Measurements from ENCODE around the gene RFX8. TPM values are rescaled to one million over a fixed set of nuclear protein-coding genes. Genes with fewer than 3 reads are reported as not detected.

RFX8 gene
- total RNA-seq, 1 experiment from 2014 or later = not detected

- ChIA-PET CTCF (no interaction called here), POLR2A (no interaction called here)
- DNase-seq = no peak
- H3K4me3 Mint-ChIP-seq (ENCODE audit: unreplicated experiment) = no peak overlapping the region
- H3K4me1 Mint-ChIP-seq (ENCODE audit: low read depth, unreplicated experiment) = no peaks in the 10 kb centered on the region
- H3K9me3 Mint-ChIP-seq (ENCODE audit: unreplicated experiment) = no peaks in the 10 kb centered on the region
- no peaks in the 10 kb centered on the region for H3K9me3 ChIP-seq
- no peaks in the 10 kb centered on the region for H3K36me3 Mint-ChIP-seq (ENCODE audit: insufficient read depth, unreplicated experiment)
- H3K27me3 ChIP-seq (replicated peaks; ENCODE audit: control insufficient read depth, insufficient read depth, low read length) = no peaks in the 10 kb centered on the region
- no peaks in the 10 kb centered on the region for H3K4me1 ChIP-seq
- H3K36me3 ChIP-seq (ENCODE audit: control insufficient read depth, insufficient read depth, low read length) = no peaks in the 10 kb centered on the region
- no peak overlapping the region for H3K4me3 ChIP-seq (ENCODE audit: low read depth, low read length)
- intact Hi-C loops (cut with micrococcal nuclease; ENCODE audit: unreplicated experiment) = no loop called here
- BruUV-seq (replicated peaks) = no TSS peak
- H3K27ac Mint-ChIP-seq (ENCODE audit: unreplicated experiment) = no peak overlapping the region
- no peaks in the 10 kb centered on the region for H3K27me3 Mint-ChIP-seq (ENCODE audit: insufficient read depth, unreplicated experiment)
- TF ChIP-seq CTCF (IDR thresholded peaks at IDR 0.05; ENCODE audit: insufficient read depth in 1 of 2, low read depth in 1 of 2, low read length in 1 of 2, severe bottlenecking in 1 of 2, unreplicated experiment in 1 of 2) = no peak
These were observed 26.5 kb upstream of the RFX8 start for GRCh38 chr2:101501443-101501842.

- H3K4me3 ChIP-seq (ENCODE audit: low read depth, low read length) = no peak overlapping the region
These were observed 25.9 kb upstream of the RFX8 start for GRCh38 chr2:101500860-101501259.

GRCh38 chr2:101500180-101500579 lies 25.3 kb upstream of the RFX8 start:
- Mint-ChIP-seq H3K9me3 (ENCODE audit: unreplicated experiment) (no peaks in the 10 kb centered on the region), H3K27ac (ENCODE audit: unreplicated experiment) (no peak overlapping the region), H3K27me3 (ENCODE audit: insufficient read depth, unreplicated experiment) (no peaks in the 10 kb centered on the region), H3K4me3 (ENCODE audit: unreplicated experiment) (no peak overlapping the region), H3K4me1 (ENCODE audit: low read depth, unreplicated experiment) (no peaks in the 10 kb centered on the region), H3K36me3 (ENCODE audit: insufficient read depth, unreplicated experiment) (no peaks in the 10 kb centered on the region)
- H3K9me3 ChIP-seq = no peaks in the 10 kb centered on the region
- POLR2A ChIA-PET = no interaction called here
- no peaks in the 10 kb centered on the region for H3K36me3 ChIP-seq (ENCODE audit: control insufficient read depth, insufficient read depth, low read length)
- DNase-seq = no peak
- no TSS peak for BruUV-seq (replicated peaks)
- intact Hi-C loops (cut with micrococcal nuclease; ENCODE audit: unreplicated experiment) = no loop called here
- no peaks in the 10 kb centered on the region for H3K27me3 ChIP-seq (replicated peaks; ENCODE audit: control insufficient read depth, insufficient read depth, low read length)
- CTCF ChIA-PET = no interaction called here
- no peak for TF ChIP-seq CTCF (IDR thresholded peaks at IDR 0.05; ENCODE audit: insufficient read depth in 1 of 2, low read depth in 1 of 2, low read length in 1 of 2, severe bottlenecking in 1 of 2, unreplicated experiment in 1 of 2)
- no peaks in the 10 kb centered on the region for H3K4me1 ChIP-seq
- no peak overlapping the region for H3K4me3 ChIP-seq (ENCODE audit: low read depth, low read length)

More at GRCh38 chr2:101500860-101501259, 25.9 kb upstream of the RFX8 start:
- Histone ChIP-seq H3K4me1 (no peaks in the 10 kb centered on the region), H3K27me3 (replicated peaks; ENCODE audit: control insufficient read depth, insufficient read depth, low read length) (no peaks in the 10 kb centered on the region), H3K9me3 (no peaks in the 10 kb centered on the region), H3K36me3 (ENCODE audit: control insufficient read depth, insufficient read depth, low read length) (no peaks in the 10 kb centered on the region)
- no peaks in the 10 kb centered on the region for H3K9me3 Mint-ChIP-seq (ENCODE audit: unreplicated experiment)
- no peak overlapping the region for H3K27ac Mint-ChIP-seq (ENCODE audit: unreplicated experiment)
- TF ChIP-seq CTCF (IDR thresholded peaks at IDR 0.05; ENCODE audit: insufficient read depth in 1 of 2, low read depth in 1 of 2, low read length in 1 of 2, severe bottlenecking in 1 of 2, unreplicated experiment in 1 of 2) = no peak
- H3K36me3 Mint-ChIP-seq (ENCODE audit: insufficient read depth, unreplicated experiment) = no peaks in the 10 kb centered on the region
- no peak for DNase-seq
- H3K27me3 Mint-ChIP-seq (ENCODE audit: insufficient read depth, unreplicated experiment) = no peaks in the 10 kb centered on the region
- no TSS peak for BruUV-seq (replicated peaks)
- CTCF ChIA-PET = no interaction called here
- POLR2A ChIA-PET = no interaction called here
- no peak overlapping the region for H3K4me3 Mint-ChIP-seq (ENCODE audit: unreplicated experiment)
- no peaks in the 10 kb centered on the region for H3K4me1 Mint-ChIP-seq (ENCODE audit: low read depth, unreplicated experiment)
- intact Hi-C loops (cut with micrococcal nuclease; ENCODE audit: unreplicated experiment) = no loop called here
